ENCODE measurements around the gene DPEP1.
A peak's percentile ranks its signal among the peaks of the same experiment; 100 is the strongest.
"Not testable (repeated sequence)": the region's sequence is repeated elsewhere in the genome, so short reads cannot be mapped to it uniquely, and the experiment has no call there.

The DPEP1 gene

DNA sequence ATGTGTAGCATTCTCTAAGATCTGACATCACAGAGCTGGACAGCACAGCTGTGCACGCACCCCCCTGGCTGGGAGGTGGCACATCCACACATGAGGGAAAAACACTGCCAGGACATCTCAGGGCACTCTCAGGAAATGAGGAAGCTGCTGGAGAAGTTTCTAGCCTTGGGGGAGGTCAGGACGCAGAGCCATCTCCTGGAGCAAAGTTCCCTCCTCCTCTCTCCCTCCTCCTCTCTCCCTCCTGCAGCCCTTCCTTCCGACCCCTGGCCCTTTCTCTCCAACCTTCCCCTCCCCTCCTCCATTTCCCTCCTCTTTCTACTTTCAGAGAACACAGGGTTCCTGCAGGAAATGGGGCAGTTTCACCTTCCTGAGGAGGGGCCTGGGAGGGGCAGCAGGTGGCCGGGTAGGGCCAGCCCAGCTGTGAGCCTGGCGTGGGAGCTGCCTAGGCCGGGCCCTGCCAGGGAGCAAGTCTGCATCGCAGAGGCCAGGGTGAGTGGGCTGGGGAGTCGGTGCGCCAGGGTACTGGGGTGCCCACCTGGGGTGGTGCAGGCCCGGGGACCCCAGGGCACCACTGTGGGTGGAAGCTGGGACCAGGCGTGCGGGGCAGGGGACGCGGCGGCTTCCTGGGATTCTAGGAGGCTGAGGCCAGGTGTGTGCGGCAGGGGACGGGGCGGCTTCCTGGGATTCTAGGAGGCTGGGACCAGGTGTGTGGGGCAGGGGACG lies at the start of gene DPEP1:
TSS of gene DPEP1 (plus strand) at position 412 of the 723 bp plus-strand sequence. CDS start 16,769 bp downstream, outside the sequence.
- DNase-seq: no peak

DNA sequence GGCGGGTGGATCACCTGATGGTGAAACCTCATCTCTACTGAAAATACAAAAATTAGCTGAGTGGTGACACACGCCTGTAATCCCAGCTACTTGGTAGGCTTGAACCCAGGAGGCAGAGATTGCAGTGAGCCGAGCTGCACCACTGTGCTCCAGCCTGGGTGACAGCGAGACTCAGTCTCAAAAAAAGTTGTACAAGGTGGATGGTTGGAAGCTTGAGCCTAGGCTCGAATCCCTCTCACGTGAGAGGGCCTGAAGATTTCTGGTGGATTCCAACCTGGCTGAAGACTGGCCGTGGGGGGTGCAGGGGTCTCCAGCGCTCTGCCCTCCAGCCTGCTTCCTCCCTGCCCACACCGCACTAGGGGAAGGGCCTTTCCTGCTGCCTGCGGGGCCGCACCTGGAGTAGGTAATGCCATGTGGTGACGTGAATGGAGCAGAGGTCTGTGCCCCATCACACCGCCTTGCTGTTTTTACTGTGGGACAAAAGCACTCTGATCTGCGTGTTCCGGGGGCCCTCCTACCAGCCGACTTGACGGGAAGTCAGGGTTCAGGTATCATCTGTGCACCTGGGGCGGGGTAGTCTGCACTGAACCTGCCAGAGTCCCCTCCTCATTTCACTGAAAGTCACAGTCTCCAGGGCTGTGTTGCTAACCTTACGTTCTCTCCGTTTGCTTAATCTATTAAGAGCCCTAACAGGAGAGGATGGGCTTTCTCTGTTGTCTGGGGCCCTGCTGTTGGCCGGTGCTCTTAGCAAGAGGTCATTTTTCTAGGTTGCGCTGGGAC lies 48.8 kb upstream of the DPEP1 start:
- peak; percentile 33 for DNase-seq

DNA sequence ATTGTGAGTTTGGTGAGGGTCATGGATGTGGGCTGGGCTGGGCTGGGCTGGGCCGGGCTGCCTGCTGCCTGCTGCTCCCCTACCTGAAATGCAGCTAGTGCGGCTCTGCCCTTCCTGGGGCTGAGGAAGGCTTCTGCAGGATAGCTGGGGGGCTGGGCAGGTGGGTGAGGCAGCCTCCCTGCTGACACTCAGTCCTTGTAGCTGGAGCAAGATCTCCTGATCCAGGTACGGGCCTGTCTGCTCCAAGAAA lies 48.3 kb upstream of the DPEP1 start:
- DNase-seq: no peak

DNA sequence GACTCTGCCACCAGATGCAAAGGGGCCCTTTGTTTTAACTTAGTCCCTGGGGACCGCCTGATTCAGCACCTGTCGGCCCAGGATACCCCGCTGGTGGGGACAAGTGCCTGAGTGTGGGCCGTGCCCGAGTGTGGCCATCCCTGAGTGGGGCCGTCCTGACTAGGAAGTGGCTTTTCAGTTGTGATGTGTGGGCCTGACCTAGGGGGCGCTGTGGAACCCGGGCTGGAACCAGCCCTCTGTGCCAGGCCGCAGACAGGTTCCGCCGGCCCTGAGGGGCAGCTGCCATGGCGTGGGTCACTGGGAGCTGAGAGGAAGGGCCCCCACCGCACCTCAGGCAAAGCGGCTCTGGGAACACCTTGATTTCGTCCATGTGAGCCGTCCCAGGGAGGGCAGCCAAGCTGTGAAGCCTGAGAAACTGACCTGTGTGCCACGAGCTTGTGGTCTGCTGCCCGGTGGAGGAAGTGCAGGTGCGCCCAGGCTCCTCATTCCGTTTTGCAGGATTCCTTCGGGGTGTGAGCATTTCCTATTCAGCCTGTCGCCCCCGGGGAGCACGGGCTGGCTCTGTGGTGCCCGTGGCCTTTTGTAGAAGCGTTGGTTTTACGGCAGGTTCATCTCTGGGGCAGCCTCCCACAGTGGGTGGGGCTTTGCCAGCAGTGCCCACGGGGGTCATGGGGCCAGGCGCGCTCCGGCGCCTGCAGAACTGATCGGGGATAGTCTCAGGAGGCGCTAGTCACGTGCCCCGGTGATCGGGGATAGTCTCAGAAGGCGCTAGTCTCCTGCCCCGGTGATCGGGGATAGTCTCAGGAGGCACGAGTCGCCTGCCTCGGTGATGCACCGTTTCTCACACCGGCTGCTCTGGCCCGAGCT lies 47.7 kb upstream of the DPEP1 start:
- peak; percentile 63 for DNase-seq

DNA sequence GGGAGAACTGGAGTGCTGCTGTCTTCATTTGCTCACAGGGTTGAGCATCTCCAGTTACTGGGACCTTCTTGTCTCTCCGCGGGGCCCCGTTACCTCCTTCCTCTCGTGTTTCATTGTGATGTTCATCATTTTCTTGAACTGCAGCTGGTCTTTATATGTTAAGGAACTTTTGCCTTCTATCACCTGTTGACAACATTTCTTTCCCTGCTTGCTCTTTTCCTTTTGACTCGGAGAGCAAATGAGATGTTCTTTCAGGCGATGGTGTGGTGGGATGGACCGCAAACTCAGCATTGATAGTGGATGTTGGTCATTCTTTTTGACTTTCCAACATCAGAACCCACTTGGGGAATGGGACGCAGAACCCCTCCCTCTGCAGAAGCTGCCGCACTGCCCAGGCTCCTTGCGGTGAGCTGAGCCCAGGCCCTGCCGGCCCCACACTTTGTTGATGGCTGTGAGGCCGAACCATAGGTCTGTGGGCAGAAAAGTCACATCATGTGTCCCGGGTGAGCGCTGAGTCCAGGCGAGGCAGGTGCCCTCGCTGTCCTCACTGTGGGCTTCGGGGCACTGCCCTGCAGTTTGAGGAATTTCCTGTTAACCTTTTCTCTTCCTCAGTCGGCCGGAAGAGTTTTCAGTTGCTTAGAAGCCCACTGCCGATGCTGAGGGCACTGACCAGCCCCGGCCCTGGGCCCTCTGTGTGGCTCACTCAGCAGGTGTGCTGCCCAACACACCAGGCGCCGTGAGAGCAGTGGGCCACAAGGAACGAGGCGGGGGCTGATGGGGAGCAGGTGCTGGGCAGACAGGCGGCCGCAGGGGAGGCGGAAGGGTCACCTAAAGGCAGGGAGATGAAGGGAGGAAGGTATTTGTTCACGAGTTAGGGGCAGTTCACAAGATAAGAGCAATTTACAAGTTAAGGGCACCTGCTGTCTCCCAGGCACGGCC lies 45.5 kb upstream of the DPEP1 start:
- no peak for DNase-seq

DNA sequence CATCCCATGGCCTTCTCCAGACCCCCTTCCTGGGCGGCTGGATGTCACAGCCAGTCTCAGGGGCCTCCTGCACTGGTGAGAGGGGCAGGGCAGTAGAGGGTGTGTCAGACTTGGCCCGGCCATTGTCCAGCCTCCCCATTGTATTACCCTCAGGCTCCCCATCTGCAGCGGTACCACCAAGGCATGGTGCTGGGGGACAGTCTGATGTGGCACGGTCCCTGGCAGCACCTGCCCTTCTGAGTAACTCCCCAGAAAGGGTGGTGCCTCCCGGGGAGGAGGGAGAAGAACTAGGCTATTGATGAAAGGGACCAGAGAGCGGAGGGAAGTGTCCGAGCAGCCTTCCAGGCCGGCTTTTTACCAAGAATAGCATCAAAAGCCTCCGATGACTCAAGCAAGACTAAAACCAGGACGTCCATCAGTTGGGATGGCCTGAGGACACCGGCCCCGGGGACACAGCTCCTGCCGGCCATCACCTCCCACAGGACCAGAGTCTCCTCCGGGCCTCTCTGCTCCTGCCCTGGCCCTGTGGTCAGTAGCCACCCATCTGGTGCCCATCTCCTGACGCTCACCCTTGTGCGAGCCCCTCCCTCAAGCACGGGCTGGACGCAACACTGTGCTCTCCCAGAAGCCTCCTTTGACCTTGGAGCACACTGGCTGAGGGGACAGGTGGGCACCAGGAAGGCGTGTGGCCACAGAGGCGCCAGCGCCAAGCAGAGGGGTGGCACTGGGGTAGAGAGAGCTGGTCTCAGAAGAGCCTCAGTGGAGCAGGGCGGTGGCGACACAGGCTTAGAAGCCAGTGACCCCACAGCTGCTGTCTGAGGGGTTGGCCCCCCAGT lies 43.7 kb upstream of the DPEP1 start:
- no peak for DNase-seq

DNA sequence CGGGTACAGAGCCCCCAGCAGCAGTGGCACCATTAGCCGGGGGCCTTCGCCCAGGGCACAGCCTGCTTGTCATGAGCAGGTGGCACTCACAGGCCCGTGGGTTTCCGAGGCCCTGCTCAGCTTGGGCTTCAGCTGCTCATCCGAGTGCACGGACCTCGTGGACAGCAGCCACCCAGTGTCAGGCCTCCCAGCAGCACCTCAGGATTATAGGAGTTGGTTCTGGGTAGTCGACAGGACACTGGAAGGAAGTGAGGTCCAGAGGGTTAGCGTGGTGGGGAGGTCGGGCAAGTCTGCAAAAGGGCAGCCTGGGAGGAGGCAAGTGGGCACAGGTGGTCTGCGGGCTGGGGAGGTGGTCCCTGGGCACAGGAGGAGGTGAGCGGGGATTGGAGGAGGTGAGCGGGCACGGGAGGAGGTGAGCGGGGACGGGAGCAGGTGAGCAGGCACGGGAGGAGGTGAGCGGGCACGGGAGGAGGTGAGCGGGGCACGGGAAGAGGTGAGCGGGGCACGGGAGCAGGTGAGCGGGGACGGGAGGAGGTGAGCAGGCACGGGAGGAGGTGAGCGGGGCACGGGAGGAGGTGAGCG lies 43.0 kb upstream of the DPEP1 start:
- no peak for DNase-seq

DNA sequence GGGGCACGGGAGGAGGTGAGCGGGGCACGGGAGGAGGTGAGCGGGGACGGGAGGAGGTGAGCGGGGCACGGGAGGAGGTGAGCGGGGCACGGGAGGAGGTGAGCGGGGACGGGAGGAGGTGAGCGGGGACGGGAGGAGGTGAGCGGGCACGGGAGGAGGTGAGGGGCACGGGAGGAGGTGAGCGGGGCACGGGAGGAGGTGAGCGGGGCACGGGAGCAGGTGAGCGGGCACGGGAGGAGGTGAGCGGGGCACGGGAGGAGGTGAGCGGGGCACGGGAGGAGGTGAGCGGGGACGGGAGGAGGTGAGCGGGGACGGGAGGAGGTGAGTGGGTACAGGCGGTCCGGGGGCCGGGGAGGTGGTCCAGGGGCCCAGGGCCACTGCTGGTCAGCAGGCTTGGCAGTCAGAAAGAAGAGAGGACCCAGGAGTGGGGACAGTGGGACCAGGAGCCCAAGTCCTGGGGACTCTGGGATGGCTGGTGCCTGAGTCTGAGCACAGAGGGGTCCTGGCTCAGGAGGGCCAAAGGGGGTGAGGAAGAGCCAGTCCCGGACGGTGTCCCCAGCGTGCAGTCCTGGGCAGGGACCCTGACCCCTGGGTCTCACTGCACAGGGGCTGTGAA lies 42.4 kb upstream of the DPEP1 start:
- not testable (repeated sequence) for DNase-seq

DNA sequence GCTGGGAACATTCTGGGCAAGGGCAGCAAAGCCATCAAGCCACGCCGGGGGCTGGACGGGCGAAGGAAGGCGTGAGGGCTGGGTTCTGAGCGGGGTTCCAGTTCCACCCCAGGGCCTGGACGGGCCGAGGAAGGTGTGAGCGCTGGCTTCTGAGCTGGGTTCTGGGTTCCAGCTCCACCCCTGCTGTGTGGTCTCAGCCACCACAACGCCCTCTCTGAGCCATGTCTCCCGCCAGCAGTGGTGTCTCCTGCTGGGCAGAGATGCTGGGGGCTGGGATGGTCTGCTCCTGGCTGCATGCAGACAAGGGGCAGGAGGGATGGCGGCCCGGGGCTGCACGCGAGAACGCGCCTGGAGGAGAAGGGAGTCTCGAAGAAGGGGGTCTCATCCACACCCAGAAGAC lies 41.8 kb upstream of the DPEP1 start:
- DNase-seq: no peak

DNA sequence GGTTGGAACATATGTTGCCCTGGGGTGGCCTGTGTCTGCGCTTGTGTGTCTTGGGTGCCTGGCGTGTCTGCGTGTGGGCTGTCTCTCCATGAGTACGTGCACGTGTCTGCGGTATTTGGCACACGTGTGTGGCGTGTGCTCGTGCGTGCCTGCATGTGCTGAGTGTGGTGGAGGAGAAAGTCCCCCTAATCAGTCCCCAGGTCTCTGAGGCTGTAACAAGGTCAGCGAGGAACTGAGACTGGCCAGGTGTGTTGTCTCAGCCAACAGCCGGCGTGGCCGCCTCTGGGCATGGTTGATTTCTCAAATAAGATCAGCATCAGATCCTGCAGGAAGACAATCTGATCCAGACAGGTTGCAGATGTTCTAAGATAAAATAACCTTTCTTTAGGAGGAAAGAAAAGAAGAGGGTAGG lies 41.4 kb upstream of the DPEP1 start:
- DNase-seq: no peak

DNA sequence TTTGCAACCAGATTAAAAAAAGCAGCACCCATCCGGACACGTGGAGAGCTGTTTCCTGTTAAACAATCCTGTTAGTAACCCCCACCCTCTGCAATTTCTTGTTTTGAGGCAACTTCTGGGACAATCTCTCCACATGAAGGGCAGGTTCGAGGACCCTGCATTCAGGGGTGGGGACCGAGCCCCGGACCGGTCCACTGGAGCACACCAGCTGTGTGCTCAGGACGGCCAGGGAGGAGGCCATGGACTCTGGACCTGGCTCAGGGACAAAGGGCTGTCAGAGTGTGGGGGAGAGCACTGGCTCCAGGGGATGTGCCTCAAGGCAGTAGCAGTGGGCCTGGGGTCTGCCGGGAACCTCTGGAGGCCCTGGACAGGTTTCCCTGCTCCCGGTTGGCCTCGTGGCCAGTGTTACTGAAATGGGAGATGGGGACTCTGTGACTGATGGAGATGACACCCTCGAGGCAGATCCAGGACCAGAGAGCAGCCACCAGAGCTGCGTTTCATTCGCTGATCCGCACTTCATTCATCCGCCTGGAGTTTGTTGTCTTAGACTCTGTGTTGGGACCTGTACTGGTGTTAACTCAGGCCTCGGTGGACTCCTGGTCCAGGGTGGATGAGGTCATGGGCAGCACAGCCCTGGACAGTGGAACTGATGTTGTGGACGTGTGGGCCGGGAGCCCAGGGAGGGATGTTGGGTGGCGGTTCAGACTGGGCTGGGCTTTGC lies 40.8 kb upstream of the DPEP1 start:
- DNase-seq: no peak

DNA sequence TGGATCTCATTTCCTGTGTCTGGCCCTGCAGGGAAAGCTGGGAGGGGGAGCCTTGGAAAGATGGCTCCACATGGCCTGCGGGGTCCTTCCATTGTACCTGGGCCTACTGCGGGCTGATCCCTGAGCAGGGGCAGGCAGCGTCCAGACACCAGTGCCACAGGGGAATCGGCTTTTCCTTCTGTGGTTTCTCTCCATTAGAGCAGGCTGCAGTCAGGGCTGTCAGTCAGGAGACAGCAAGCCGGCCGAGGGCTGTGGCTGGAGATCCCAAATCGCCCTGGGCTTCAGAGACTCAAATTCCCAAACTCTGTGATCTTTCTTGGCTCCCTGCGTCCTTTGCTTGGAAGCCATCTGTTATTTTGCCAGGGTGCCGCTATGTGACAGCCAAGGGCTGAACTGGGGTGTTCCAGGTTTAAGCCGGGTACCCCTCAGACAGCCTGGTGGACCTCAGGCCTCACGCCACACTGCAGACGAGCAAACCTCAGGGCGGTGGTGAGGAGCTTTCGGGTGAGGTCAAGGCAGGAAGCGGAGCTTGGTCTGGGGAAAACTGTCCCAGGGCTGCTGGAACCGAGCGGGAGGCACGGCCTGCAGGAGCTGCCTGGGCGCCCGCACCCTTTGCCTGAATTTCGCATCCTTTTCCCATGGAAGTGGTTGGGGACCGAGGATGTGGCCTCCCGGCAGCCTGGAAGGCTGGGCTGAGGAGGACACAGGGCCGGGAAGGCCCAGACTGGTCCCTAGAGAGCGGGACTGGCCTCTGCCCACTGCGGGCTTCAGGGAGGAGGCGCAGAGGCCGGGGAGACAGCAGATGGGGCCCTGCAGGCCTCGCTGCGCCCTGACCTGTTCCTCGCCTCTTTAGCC lies 39.4 kb upstream of the DPEP1 start:
- DNase-seq: no peak

DNA sequence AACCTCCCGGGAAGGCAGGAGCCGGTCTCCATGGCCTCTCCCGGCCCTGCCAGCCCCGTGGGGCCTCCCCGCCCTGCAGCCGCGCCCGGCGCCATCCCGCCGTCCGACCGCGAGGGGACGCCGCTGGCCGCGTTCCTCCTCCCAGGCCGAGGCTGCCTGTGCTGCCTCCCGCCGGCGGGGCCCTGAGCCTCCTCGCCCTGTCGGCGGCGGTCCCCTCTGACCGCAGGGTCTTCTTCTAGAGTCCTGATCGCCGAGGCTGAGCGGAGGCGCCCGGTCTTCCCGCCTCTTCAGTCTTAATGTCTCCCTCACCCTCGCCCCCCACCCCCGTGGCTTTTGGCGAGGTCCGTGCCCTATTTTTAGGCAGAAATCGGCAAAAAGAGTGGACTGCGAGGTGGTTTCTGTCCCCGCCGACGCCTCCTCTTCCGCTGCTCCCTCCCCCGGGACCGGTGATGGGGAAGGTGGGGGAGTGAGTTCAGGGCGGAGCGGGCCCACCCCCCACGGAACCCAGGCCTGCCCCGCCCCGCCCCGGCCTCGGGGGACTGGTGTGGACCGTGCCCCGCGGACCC lies 38.7 kb upstream of the DPEP1 start:
- DNase-seq: peak; percentile 82

DNA sequence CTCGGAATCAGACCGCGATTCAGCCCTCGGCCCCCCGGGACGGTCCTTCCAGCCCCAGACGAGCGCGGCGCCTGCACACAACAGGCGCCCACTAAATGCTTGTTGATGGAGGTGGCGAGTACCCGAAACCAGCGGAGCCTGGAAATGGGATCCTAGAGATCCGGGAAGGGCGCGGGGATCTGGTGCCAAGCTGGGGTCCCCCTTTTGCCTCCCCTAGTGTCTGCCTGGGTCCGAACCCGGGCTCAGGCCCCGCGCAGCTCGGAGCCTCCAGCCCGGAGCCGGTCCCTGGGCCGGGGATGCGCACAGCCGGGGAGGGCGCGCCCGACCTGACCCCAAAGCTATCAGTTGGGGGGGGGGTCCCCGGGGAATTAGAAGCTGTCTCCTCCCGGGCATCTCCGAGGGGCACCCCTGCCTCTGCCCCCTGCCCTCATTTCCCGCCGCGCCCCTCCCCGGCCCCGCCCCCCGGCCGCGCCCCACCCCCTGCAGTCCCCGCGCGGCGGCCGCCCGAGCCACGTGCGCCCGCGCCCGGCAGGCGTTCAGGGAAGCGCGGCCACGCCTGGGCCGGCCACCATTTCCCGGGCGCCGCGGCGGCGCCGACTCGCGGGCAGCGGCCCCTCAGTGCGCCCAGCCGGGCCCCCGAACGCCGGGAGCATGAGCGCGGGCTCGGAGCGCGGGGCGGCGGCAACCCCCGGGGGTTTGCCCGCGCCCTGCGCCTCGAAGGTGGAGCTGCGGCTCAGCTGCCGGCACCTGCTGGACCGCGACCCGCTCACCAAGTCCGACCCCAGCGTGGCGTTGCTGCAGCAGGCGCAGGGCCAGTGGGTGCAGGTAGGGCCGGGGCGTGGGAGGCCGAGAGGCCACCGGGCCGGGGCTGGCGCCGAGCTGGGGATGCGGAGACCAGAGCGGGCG lies 37.9 kb upstream of the DPEP1 start, which contains the start of gene CPNE7:
TSS of gene CPNE7 (plus strand) at position 512 of the 906 bp plus-strand sequence. CDS start at position 652, 140 bp downstream.
- DNase-seq: no peak

DNA sequence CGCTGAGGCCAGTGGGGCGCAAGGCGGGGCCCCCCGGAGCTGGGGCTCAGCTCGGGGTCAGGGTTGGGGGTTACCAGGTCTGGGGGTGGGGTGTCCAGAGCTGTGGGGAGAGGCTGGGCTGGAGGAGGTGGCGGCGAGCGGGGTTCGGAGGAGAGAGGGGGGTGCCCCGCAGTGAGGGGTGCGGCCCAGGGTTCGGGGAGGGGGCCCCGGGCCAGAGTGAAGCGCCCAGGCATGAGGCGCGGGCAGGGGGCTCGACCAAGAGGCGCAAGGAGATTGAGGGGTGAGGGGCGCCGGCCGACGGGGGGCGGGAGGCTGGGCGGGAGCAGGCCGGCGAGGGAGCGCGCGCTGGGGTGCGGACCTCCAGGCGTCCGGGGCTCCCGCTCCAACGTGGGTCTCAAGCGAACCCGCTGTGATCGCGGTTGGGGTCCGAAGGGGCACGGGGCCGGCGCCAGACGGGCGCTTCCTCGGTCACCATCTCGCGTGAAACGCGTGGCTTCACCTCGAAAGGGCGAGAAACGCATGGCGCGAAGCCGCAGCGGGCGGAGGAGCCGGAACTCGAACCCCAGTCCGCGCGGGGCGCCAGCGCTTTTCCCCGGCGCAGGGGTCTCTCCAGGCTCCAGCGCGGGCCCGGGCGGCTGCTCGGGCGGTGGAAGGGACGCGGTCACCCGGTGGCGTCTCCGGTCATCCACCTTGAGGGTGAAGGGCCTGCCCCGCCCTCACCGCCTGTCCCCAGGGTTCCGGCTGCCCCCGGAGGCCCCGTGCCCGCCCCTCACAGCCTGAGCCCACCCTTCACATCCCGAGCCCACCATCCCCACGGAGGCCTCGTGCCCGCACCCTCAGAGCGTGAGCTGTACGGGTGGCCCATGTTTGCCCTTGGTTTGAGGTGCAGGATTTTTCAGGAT lies 37.0 kb upstream of the DPEP1 start:
- DNase-seq: no peak

DNA sequence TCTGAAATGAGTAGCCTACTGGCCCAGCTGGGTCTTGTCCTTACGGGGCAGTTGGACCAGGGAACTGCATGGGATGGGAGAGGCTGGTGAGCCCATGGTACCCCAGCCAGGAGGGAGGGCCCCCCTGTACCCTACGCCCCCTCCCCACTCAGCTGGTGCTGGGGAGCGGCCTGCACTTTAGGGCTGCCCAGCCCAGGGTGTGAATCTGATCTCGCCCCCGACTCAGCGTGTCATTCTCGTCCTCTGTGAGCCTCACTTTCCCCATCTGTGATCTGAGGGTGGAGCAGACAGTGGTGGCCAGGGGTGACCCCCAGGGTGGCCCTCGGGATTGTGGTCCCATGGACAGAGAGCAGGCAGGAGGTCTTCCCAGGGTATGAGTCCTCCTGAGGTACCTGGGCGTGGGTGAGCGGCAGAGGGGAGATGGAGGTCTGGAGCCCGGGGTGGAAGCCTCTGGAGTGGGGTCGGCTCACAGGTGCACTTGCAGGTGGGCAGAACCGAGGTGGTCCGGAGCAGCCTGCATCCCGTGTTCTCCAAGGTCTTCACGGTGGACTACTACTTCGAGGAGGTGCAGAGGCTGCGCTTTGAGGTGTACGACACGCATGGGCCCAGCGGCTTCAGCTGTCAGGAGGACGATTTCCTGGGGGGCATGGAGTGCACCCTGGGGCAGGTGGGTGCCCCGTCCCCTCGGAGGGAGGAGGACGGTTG lies 36.2 kb upstream of the DPEP1 start:
- DNase-seq: no peak

Data from EL (cell line).